Activated CD8-positive, alpha-beta memory T cell treated with anti-CD3 and anti-CD28 coated beads, Interleukin-2, amount 10 ng/mL, durations not matched to agents 7 days and 5 days (primary cell): ENCODE data around the gene ZNF527. TPM values are rescaled to one million over a fixed set of nuclear protein-coding genes. Genes with fewer than 3 reads are reported as not detected.
"Not testable (repeated sequence)": the region's sequence is repeated elsewhere in the genome, so short reads cannot be mapped to it uniquely, and the experiment has no call there.

ENCODE experiments used
- ATAC-seq: fragments of 150-1000 bp; cut with Tn5 transposase; one replicate; pipeline ENCODE4 v1.10.0; 2021; ENCODE audit warnings: moderate library complexity
- CTCF ChIA-PET: fragments of 350-600 bp; sonication (Branson Sonifier 250); formaldehyde crosslinking; loops from one replicate; lab custom pipeline; 2021; ENCODE audit warnings: antibody characterized with exemption; lab: Charles Lee
- DNase-seq: peaks from one replicate; pipeline ENCODE4 v3.0.0-alpha.2; 2020
- H3K27ac Mint-ChIP-seq: one replicate; pipeline ENCODE4 v1.8.0; 2021; ENCODE audit warnings: mild to moderate bottlenecking, mixed read lengths
- H3K27me3 Mint-ChIP-seq: one replicate; pipeline ENCODE4 v1.8.0; 2021; ENCODE audit warnings: mixed read lengths
- H3K36me3 Mint-ChIP-seq: one replicate; pipeline ENCODE4 v1.8.0; 2021; ENCODE audit warnings: mild to moderate bottlenecking, mixed read lengths
- H3K4me1 Mint-ChIP-seq: one replicate; pipeline ENCODE4 v1.8.0; 2021; ENCODE audit warnings: mixed read lengths
- H3K4me3 Mint-ChIP-seq: one replicate; pipeline ENCODE4 v1.8.0; 2021; ENCODE audit warnings: mild to moderate bottlenecking, moderate library complexity, mixed read lengths
- H3K9me3 Mint-ChIP-seq: one replicate; pipeline ENCODE4 v1.8.0; 2022; ENCODE audit warnings: low read depth, mixed read lengths
- total RNA-seq, 2 experiments: library from RNA; stranded (reverse); gene quantifications; one replicate each; pipeline ENCODE4 v1.2.3, GENCODE V29; 2021

Gene ZNF527
- total RNA-seq = 1 to 10 TPM; 4.7 to 6.3 TPM

DNA sequence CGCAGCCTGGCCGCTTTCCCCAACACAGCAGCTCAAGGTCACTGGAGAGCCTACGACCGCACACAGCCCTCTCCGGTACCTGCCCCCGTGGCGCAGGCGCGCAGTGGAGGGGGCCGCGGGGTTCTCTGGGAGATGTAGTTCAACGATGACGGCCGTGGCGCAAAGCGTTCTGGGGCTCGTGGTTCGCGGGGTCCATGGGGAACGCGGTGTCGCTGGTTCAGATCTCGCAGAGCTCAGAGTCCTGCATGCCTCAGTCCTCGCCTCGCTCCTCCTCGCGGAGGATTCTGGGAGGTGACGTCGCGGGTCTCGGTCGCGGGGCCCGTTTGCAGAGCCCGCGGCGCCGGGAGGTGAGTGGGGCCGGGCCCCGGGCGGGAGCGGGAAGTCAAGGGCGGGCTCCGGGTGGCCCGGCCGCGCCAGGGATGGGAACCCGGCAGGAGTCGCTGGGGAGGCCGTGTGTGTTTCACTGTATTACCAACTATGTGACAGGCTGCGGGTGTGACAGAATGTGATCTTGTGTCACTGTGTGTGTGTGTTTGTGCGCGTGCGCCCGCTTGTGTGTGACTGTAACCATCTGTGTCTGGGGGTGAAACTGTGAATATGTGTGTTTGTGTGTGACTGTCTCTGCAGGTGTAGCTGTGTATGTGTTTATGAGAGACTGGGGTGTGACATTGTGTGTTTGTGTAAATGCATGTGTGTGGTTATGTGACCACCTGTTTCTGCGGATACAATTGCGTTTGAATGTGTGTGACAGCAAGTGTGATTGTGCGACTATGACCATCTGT, at the start of gene ZNF527:
Gene ZNF527 (plus strand): TSS at position 220 of the 782 bp plus-strand sequence. CDS start 3,100 bp downstream, outside the sequence.
- H3K36me3 Mint-ChIP-seq = peaks cover 20% of the 10 kb centered on the region
- peak within 1 kb of the TSS; percentile 94 for H3K27ac Mint-ChIP-seq
- ATAC-seq (peak; percentile 98), DNase-seq (peak; percentile 99)
- no peaks in the 10 kb centered on the region for H3K27me3 Mint-ChIP-seq
- peaks cover 13% of the 10 kb centered on the region for H3K9me3 Mint-ChIP-seq
- peak within 1 kb of the TSS; percentile 87 for H3K4me3 Mint-ChIP-seq
- peaks cover 14% of the 10 kb centered on the region for H3K4me1 Mint-ChIP-seq
- CTCF ChIA-PET = interaction anchor here (0.8 to 1.4 kb wide), 7 partner anchors 12 to 181 kb away, joined by 3 to 8 read pairs (median 4); partner anchors contain the start of genes ZNF569 and ZNF793

DNA sequence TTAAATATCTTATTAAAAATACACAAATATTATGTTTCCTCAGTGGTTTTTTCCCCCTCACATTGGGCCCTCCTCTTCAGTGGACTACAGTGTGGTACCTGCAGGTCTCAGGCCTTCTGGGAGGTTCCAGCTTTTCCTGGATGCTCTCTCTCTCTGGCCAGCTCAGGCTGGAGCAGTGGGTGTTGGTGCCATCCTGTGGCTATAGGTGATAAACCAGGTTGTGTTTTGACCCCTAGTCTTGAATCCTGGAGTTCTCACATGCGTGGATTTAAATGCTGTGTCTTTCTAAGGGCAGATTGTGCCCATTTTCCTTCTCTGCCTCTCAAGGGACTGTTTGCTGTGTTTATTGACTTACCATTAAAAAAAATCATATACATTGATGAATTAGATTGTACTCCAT, 41.2 kb upstream of the ZNF527 start:
- DNase-seq (no peak), ATAC-seq (no peak)
- no peak overlapping the region for H3K4me3 Mint-ChIP-seq
- peaks cover 73% of the 10 kb centered on the region for H3K36me3 Mint-ChIP-seq
- H3K27me3 Mint-ChIP-seq = no peaks in the 10 kb centered on the region
- CTCF ChIA-PET = no interaction called here
- H3K4me1 Mint-ChIP-seq = peaks cover 11% of the 10 kb centered on the region
- no peak overlapping the region for H3K27ac Mint-ChIP-seq
- peaks cover 7% of the 10 kb centered on the region for H3K9me3 Mint-ChIP-seq

DNA sequence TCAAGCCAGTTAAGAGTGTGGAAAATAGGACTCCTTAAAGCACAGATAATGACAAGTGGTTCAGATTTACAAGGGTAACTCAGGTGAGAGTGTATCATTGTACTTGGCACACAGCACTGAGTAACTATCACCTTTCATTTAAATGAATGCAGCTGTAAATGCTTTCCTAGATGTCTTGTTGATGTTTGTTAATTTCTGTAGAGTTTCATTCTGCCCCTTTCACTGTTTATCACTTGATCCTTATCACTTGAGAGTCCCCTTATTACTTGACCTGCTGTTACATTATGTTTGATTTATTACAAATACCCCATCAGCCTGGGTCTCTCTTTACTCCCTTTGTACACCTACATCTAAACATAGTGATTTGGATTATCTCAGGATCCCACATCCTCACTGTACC, 38.1 kb upstream of the ZNF527 start:
- ATAC-seq (no peak), DNase-seq (no peak)
- peaks cover 72% of the 10 kb centered on the region for H3K36me3 Mint-ChIP-seq
- H3K4me3 Mint-ChIP-seq = no peak overlapping the region
- H3K27me3 Mint-ChIP-seq = no peaks in the 10 kb centered on the region
- H3K27ac Mint-ChIP-seq = no peak overlapping the region
- H3K4me1 Mint-ChIP-seq = peaks cover 23% of the 10 kb centered on the region
- CTCF ChIA-PET = no interaction called here
- peaks cover 11% of the 10 kb centered on the region for H3K9me3 Mint-ChIP-seq

DNA sequence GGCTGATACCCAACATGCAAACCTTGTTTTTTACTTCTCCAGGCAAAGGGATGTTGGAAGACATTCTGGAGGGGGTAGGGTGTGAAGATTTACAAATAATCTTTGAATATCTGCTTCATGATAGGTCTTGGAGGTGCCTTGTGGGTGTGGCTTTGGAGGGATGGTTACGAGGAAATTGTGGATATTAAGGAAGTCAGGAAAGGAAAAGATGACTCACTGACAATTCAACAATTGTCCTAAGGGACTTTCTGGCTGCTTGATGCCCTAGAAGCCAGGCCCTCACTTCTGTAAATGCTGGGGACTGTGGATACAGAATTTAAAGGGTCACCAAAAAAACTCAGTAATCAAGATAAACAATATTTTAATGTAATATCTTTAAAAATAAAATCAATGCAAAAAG, 37.4 kb upstream of the ZNF527 start:
- H3K4me1 Mint-ChIP-seq = peaks cover 23% of the 10 kb centered on the region
- DNase-seq (no peak), ATAC-seq (no peak)
- peaks cover 11% of the 10 kb centered on the region for H3K9me3 Mint-ChIP-seq
- no peak overlapping the region for H3K27ac Mint-ChIP-seq
- peaks cover 70% of the 10 kb centered on the region for H3K36me3 Mint-ChIP-seq
- H3K27me3 Mint-ChIP-seq = no peaks in the 10 kb centered on the region
- CTCF ChIA-PET = interaction anchor here (2.2 kb wide), 1 partner anchor 38 kb away, joined by 8 read pairs; the partner anchor contains the start of gene ZNF527
- H3K4me3 Mint-ChIP-seq = no peak overlapping the region

DNA sequence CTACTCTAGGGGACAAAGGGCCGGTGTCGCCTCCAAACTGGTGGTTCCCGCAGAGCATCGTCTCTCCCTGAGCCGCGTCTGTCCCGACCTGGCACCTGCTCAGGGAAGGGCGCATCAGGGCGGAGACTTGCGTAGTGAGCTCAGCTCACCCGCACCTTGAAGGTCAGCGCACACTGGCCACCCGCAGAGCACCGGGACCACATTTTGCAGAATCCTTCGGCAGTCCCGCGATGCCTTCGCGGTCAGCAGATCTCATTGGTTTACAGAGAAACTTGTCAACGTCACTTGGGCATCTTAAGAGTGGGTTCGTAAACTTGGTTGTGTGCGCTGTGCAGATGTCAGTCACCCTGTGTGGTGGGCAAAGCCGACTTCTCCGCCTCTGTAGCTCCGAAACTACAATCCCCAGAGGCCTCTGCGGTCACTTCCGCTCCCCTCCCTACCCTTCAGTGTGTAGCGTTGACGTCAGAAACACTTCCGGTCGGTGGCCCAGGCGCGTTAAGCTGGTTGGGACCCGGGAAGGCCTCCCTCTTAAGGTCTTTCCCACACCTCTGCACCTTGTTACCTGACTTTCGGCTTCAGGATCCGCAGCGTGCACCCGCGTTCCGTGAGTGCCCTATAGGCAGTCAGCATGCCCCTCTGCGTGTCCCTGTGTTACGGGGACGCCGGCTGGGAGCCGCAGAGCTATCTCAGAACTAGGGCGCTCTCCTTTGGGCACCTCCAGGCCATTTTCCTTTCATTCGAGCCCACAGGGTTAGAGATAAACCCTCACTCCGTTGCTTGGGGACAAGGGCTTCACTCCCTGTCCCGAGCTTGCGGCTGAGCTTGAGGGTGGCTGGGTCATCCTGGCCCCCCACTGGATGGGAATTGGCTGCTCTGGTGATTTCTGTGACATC, 36.5 kb upstream of the ZNF527 start:
- H3K27me3 Mint-ChIP-seq = no peaks in the 10 kb centered on the region

DNA sequence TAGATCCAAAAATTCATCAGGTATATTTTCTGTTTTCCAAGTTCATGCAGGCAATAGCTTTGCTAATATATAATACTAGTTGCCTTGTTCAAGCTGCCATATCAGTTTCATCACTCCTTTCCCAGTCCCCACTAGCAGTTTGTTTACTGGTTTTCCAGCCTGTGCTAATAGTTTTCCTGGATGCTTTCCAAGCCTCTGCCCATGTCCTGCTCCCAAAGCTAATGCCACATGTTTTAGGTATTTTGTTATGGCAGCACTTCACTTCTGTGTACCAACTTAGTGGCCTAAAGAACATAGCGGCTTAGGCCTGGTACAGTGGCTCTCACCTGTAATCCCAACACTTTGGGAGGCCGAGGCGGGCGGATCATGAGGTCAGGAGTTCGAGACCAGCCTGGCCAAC, 28.1 kb upstream of the ZNF527 start:
- peaks cover 81% of the 10 kb centered on the region for H3K36me3 Mint-ChIP-seq
- no peak overlapping the region for H3K4me3 Mint-ChIP-seq
- H3K4me1 Mint-ChIP-seq = no peaks in the 10 kb centered on the region
- DNase-seq (no peak), ATAC-seq (no peak)
- no peaks in the 10 kb centered on the region for H3K27me3 Mint-ChIP-seq
- H3K9me3 Mint-ChIP-seq = peaks cover 13% of the 10 kb centered on the region
- CTCF ChIA-PET = no interaction called here
- no peak overlapping the region for H3K27ac Mint-ChIP-seq

More for the DNA sequence above, 36.5 kb upstream of the ZNF527 start:
- Mint-ChIP-seq H3K9me3 (peaks cover 8% of the 10 kb centered on the region), H3K27ac (peak overlapping the region; percentile 91), H3K4me3 (peak overlapping the region; percentile 93), H3K4me1 (peaks cover 23% of the 10 kb centered on the region), H3K36me3 (peaks cover 70% of the 10 kb centered on the region)
- CTCF ChIA-PET = interaction anchor here (0.6 to 2.2 kb wide), 3 partner anchors 17 to 115 kb away, joined by 3 to 8 read pairs (median 8); partner anchors contain the start of gene ZNF527
- peak; percentile 95 for DNase-seq
- ATAC-seq = peak; percentile 99

DNA sequence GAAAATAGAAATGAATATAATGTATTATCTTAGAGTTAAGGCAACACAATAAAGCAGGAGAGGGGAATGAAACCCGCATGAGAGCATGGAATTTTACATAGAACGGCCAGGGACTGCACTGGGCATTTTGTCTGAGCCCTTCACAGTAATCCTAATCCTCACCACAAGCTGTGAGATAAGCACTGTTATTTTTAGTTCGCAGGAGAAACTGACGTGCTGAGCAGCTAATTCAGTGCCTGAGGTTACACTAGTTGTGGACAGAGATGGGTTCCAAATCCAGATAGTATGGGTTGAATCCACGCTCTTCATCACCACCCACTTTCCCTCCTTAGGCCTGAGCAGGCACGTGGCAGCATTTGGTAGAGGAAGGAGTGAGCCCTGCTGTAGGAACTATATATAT, 24.8 kb upstream of the ZNF527 start:
- Mint-ChIP-seq H3K4me1 (no peaks in the 10 kb centered on the region), H3K27ac (no peak overlapping the region), H3K27me3 (no peaks in the 10 kb centered on the region), H3K4me3 (no peak overlapping the region), H3K36me3 (peaks cover 78% of the 10 kb centered on the region), H3K9me3 (peaks cover 11% of the 10 kb centered on the region)
- no peak for DNase-seq
- no peak for ATAC-seq
- CTCF ChIA-PET = no interaction called here

DNA sequence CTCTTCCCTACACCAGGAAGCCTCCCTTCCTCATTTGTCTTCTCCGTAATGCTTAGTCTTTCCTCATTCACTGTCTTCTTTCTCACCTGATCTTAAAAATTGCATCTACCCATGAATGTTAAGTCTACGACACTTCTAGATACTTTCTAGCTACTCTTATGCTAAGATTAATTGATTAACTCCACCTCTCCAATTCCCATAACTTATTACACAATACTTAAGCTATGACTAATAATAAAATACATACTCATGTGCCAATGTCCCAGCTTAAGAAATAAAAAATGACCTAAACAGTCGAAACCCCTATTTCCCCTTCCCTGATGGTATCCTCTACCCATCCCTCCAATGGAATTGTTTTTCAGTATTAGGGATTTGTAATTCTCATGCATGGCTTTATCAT, 22.8 kb upstream of the ZNF527 start:
- no peak overlapping the region for H3K27ac Mint-ChIP-seq
- no peaks in the 10 kb centered on the region for H3K27me3 Mint-ChIP-seq
- no peak for DNase-seq
- CTCF ChIA-PET = no interaction called here
- no peak overlapping the region for H3K4me3 Mint-ChIP-seq
- peaks cover 10% of the 10 kb centered on the region for H3K9me3 Mint-ChIP-seq
- no peaks in the 10 kb centered on the region for H3K4me1 Mint-ChIP-seq
- ATAC-seq = no peak
- peaks cover 79% of the 10 kb centered on the region for H3K36me3 Mint-ChIP-seq

DNA sequence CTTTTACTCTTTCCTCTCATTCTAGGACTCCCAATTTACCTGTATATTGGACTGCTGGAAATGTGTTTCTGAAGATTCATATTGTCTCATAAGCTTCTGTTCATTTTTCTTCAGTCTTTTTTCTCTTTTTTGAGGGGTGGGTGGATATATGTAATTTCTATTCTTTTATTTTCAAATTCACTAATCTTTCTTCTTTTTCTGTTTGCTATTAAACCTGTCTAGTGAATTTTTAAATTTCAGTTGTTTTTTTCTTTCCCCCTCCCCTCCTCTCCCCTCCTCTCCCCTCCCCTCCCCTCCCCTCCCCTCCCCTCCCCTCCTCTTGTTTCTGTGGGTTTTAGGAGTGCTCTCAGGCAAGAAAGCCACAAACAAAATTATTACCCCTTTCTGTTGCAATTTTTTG, 16.9 kb upstream of the ZNF527 start:
- no peak overlapping the region for H3K4me3 Mint-ChIP-seq
- H3K36me3 Mint-ChIP-seq = peaks cover 84% of the 10 kb centered on the region
- no peaks in the 10 kb centered on the region for H3K4me1 Mint-ChIP-seq
- no peaks in the 10 kb centered on the region for H3K27me3 Mint-ChIP-seq
- peaks cover 33% of the 10 kb centered on the region for H3K9me3 Mint-ChIP-seq
- DNase-seq (no peak), ATAC-seq (no peak)
- CTCF ChIA-PET = no interaction called here
- H3K27ac Mint-ChIP-seq = no peak overlapping the region

DNA sequence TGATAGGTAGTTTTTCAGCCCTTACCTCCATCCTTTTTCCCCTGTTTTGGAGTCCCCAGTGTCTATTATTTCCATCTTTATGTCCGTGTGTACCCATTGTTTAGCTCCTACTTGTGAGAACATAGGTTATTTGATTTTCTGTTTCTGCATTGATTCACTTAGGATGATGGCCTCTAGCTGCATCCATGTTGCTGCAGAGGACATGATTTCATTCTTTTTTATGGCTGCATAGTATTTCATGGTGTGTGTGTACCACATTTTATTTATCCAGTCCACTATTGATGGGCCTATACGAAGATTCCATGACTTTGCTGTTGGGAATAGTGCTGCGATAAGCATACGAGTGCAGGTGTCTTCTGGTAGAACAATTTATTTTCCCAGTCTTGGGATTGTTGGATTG, 15.0 kb upstream of the ZNF527 start:
- no peak overlapping the region for H3K4me3 Mint-ChIP-seq
- no peaks in the 10 kb centered on the region for H3K4me1 Mint-ChIP-seq
- CTCF ChIA-PET = no interaction called here
- no peak for ATAC-seq
- H3K27ac Mint-ChIP-seq = no peak overlapping the region
- H3K36me3 Mint-ChIP-seq = peaks cover 86% of the 10 kb centered on the region
- DNase-seq = no peak
- no peaks in the 10 kb centered on the region for H3K27me3 Mint-ChIP-seq
- H3K9me3 Mint-ChIP-seq = peaks cover 40% of the 10 kb centered on the region

DNA sequence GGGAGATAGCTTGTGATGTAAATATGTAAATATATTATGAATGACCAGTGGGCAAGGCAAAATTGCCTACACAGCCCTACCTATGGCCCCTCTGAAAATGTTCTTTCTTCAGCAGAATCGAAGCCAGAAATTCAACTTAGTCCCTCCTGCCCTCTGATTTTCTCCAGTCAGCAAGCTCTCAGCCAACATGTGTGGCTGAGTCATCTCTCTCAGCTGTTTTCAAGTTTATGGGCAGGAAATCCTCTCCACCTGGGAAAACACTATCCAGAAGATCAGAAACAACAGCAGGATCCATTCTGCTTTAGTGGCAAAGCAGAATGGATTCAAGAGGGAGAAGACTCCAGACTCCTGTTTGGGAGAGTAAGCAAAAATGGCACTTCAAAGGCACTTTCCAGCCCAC, 8.9 kb upstream of the ZNF527 start:
- Mint-ChIP-seq H3K27ac (no peak overlapping the region), H3K9me3 (peaks cover 46% of the 10 kb centered on the region), H3K4me3 (no peak overlapping the region), H3K4me1 (no peaks in the 10 kb centered on the region), H3K36me3 (peaks cover 79% of the 10 kb centered on the region), H3K27me3 (no peaks in the 10 kb centered on the region)
- ATAC-seq = no peak
- CTCF ChIA-PET = no interaction called here
- no peak for DNase-seq

DNA sequence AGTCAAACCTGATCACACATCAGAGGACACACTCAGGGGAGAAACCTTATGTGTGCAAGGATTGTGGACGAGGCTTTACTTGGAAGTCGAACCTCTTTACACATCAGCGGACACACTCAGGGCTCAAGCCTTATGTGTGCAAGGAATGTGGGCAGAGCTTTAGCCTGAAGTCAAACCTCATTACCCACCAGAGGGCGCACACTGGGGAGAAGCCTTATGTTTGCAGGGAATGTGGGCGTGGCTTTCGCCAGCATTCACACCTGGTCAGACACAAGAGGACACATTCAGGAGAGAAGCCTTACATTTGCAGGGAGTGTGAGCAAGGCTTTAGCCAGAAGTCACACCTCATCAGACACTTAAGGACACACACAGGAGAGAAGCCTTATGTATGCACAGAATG, 8.2 kb upstream of the ZNF527 start:
- CTCF ChIA-PET = no interaction called here
- DNase-seq = no peak
- Mint-ChIP-seq H3K4me3 (no peak overlapping the region), H3K27ac (no peak overlapping the region), H3K36me3 (peaks cover 71% of the 10 kb centered on the region), H3K27me3 (no peaks in the 10 kb centered on the region), H3K9me3 (peaks cover 42% of the 10 kb centered on the region), H3K4me1 (no peaks in the 10 kb centered on the region)
- ATAC-seq = no peak

DNA sequence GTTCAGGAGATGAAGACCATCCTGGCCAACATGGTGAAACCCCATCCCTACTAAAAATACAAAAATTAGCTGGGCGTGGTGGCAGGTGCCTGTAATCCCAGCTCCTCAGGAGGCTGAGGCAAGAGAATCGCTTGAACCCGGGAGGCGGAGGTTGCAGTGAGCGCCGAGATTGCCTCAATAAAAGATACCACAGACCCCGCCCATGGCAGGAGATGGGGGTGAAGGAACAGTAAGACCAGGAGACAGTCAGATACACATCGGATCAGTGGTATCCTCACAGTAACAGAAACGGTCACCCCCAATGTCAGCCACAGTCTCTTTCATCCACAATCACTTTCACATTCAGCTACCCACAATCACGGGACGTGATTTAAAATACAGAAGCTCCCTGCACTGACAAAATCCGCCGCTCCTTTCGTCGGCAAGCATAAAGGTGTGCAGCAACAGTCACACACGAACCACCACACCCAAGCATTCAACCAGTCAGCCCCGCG, 466 bp upstream of the ZNF527 start:
- Mint-ChIP-seq H3K4me1 (peaks cover 14% of the 10 kb centered on the region), H3K4me3 (peak overlapping the region; percentile 87), H3K9me3 (peaks cover 17% of the 10 kb centered on the region), H3K27ac (peak overlapping the region; percentile 94), H3K36me3 (peaks cover 23% of the 10 kb centered on the region)
- DNase-seq, H3K27me3 Mint-ChIP-seq: not testable (repeated sequence)
- peak; percentile 50 for ATAC-seq
- CTCF ChIA-PET = interaction anchor here (0.8 to 1.4 kb wide), 7 partner anchors 13 to 181 kb away, joined by 3 to 8 read pairs (median 4); partner anchors contain the start of genes ZNF569 and ZNF793
